Umbilical cord (tissue), 2 donors: ENCODE data around the gene PFDN5. TPM values are rescaled to one million over a fixed set of nuclear protein-coding genes. Genes with fewer than 3 reads are reported as not detected.
"Not testable (repeated sequence)": the region's sequence is repeated elsewhere in the genome, so short reads cannot be mapped to it uniquely, and the experiment has no call there.

Source experiments
- DNase-seq: peaks from one replicate; pipeline ENCODE4 v3.0.0-alpha.2; 2015; ENCODE audit warnings: low spot score
- total RNA-seq: library from RNA; depleted of rRNA; stranded (reverse); fragments of >200 nt; gene quantifications from one replicate; pipeline ENCODE4 v1.2.3, GENCODE V29; 2014; ENCODE audit warnings: low replicate concordance; ENCODE audit not compliant: insufficient read depth

Gene PFDN5
- total RNA-seq, 1 donor from 2014 or later = 454 TPM

GRCh38 chr12:53286448-53286847 lies 8.9 kb upstream of the PFDN5 start:
- no peak for DNase-seq

DNA sequence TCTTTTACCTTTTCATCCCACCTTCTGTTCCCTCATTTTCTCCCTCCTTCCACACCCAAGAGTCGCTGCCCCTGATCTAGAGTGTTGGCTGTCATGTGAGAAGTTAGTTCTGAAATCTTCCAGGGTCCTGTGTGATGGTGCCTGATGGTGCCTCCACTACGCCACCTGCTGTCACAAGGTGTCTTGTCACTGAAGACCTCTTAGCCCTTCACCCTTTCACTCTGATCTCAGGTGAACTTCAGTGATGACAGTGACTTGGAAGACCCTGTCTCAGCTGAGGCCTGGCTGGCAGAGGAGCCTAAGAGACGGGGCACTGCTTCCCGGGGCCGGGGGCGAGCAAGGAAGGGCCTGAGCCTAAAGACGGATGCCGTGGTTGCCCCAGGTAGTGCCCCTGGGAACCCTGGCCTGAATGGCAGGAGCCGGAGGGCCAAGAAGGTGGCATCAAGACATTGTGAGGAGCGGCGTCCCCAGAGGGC lies 7.6 kb upstream of the PFDN5 start:
- DNase-seq = peak; percentile 75

DNA sequence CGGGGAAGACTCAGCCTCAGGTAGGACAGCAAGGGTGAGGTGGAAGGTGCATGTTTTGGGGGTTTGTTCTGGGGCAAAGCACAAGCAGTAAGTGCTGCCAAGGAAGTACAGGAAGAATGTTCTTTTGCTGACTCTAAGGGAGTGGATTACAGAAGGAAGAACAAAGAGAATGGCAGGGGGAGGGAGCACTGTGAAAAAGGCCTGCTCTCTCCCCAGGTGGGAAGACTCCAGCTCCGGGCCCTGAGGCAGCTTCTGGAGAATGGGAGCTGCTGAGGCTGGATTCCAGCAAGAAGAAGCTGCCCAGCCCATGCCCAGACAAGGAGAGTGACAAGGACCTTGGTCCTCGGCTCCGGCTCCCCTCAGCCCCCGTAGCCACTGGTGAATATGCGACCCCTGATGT lies 7.0 kb upstream of the PFDN5 start:
- DNase-seq = no peak

DNA sequence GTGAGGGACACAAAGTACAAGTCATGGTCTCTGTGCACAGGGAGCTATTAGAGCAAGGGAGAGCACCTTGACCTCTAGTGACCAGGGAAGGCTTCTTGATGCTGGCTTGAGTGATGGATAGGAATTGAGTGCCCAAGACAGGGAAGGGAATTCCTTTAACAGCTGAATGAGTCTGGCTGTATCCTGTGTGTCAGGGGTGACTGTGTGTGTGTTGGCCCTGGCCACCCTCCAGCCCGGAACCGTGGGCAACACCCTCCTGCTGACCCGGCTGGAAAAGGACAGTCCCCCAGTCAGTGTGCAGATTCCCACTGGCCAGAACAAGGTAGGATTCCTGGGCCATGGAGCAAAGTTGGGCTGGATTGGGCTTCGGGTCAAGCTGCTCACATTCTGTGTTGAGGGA lies 5.5 kb upstream of the PFDN5 start:
- no peak for DNase-seq

GRCh38 chr12:53290661-53291060 lies 4.7 kb upstream of the PFDN5 start:
- no peak for DNase-seq

DNA sequence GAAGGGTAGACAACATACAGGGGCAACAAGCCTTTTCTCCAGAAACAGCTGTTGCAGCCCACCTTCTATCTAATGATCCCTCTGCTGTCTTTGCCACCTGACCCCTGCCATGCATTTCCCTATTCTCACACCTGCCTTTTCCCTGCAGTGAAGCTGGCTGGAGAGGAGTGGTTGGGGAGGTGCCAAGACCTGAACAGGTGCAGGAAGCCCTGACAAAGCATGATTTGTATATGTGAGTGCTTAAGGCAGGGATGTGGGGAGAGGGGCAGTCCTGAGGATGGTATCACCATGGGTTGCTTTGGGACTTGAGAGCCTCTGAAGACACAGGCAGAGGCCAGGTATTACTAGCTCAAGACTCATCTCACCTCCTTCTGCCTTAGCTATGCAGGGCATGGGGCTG lies 2.9 kb upstream of the PFDN5 start:
- no peak for DNase-seq

GRCh38 chr12:53295891-53296219 lies 513 bp downstream of the PFDN5 start:
- no peak for DNase-seq

GRCh38 chr12:53297106-53297505 lies 1.8 kb downstream of the PFDN5 start:
- not testable (repeated sequence) for DNase-seq

GRCh38 chr12:53298164-53298563 lies 2.8 kb downstream of the PFDN5 start:
- peak; percentile 24 for DNase-seq

DNA sequence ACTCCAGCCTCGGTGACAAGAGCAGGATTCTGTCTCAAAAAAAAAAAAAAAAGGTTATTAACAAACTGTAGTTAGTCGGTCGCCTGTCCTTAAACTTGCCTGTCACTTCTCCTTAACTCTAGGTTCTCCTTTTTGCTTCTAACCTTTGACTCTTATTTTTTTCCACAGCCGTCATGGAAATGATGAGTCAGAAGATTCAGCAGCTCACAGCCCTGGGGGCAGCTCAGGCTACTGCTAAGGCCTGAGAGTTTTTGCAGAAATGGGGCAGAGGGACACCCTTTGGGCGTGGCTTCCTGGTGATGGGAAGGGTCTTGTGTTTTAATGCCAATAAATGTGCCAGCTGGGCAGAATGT lies 3.7 kb downstream of the PFDN5 start:
- peak; percentile 71 for DNase-seq

DNA sequence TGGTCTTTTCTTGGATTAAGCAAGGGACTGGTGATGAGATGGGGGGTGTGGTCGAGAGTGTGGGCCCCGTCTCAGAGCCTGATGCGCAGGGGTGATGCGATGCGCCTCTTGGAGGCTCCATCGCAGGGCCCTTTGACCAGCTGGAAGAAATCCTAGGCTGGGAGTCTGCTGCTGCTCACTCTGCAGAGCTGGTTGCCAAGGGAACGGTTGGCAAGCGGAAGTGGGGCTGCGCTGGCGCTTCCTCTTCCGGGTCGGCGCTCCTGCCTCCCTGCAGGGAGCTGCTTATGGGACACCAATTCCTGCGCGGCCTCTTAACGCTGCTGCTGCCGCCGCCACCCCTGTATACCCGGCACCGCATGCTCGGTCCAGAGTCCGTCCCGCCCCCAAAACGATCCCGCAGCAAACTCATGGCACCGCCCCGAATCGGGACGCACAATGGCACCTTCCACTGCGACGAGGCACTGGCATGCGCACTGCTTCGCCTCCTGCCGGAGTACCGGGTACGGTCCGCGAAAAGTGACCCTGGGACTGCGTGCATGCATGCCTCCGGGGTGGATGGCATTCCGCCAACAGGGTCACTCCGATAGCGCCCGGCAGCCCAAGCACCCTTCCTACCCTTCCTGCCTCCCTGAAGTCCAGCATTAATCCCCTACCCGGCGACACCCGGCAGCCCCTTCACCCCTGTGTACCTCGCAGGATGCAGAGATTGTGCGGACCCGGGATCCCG lies 4.3 kb downstream of the PFDN5 start, which contains the start of gene MYG1:
Gene MYG1 (plus strand): TSS at position 242 of the 727 bp plus-strand sequence. CDS start 43 bp downstream, at position 285.
- DNase-seq = peak; percentile 96

DNA sequence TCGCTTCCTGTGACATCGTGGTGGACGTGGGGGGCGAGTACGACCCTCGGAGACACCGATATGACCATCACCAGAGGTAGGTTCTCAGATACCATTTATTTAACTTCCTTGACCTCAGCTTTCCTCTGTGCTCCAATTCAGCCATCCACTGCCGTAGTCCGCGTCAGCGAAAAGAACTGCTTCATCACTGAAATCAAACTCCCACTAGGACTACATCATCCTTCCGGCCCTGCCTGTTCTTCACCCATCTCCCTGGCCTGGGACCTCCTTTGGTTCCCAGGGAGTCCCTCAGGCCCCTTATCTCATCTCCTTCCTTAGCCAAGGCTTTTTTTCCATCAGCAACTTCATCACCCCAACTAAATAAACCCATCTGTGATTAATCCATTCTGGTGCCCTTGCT lies 4.8 kb downstream of the PFDN5 start:
- DNase-seq = no peak

DNA sequence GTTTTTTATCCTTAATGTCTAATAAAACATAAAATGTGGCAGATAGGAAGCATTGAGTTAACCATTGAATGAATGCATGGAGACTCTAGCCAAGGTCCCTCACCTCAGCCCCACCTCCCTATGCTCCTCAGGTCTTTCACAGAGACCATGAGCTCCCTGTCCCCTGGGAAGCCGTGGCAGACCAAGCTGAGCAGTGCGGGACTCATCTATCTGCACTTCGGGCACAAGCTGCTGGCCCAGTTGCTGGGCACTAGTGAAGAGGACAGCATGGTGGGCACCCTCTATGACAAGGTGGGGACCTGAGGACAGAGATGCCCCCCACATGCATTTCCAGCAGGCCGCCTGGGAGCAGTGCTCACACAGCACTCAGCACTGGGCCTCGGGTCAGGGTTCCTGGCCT lies 7.6 kb downstream of the PFDN5 start:
- no peak for DNase-seq

DNA sequence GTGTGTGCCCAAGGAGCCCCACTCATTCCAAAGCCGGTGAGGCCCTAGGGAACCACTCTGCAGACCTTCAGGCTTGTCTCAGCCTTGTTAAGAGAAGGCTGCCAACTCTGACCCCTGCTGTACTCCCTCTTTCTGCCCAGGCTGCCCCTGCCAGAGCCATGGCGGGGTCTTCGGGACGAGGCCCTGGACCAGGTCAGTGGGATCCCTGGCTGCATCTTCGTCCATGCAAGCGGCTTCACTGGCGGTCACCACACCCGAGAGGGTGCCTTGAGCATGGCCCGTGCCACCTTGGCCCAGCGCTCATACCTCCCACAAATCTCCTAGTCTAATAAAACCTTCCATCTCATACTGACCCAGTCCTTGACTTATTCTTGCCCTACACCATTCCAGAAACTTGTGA lies 11.5 kb downstream of the PFDN5 start:
- no peak for DNase-seq

- no peak for DNase-seq
Observed at GRCh38 chr12:53308276-53308675, 12.9 kb downstream of the PFDN5 start.

GRCh38 chr12:53313996-53314395 lies 18.7 kb downstream of the PFDN5 start:
- no peak for DNase-seq

- DNase-seq = no peak
Observed at GRCh38 chr12:53320352-53321195, 25.2 kb downstream of the PFDN5 start.

- peak; percentile 50 for DNase-seq
Observed at GRCh38 chr12:53324113-53324778, 28.9 kb downstream of the PFDN5 start.

DNA sequence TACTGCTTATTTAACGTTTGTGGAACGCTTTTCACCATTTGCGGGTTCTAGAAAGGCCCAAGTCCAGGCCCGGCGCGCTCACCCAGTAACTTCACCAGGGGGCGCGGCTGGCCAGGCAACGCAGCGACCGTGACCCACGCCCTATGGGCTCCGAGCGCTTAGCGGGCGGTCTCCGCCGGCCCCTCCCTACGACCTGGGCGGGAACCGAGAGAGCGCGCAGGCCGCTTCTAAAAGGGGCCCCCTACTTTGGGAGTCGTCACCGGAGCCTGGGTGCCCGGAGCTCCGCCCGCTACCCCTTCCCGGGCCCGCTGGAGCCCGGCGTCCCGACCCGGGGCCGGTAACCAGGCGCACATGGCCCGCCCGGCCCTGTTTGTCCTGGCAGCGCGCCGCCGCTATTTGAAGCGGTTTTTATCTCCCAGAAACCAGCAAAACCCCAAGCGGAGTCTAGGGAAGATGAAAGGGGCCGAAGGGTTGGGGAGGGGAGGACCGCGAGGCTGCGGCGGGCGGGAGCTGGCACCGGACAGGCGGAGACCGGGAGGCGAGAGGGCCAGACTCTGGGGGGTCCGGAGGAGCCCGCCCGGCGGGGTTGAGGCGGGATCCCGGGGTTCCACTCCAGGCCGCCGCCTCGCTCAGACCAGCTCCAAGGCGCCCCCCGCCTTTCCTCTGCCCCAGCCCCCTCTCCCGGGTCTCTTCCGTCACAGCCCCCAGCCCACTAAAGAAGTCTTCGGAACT lies 29.6 kb downstream of the PFDN5 start:
- DNase-seq = peak; percentile 96

- DNase-seq = peak; percentile 29
Observed at GRCh38 chr12:53325511-53326061, 30.2 kb downstream of the PFDN5 start.

GRCh38 chr12:53326460-53327185 lies 31.3 kb downstream of the PFDN5 start:
- no peak for DNase-seq
